OCI-LY3 (cell line): ENCODE results near the gene TNS3.

Source experiments
- H2AFZ ChIP-seq: fragments of 200-600, 300-600 bp; shearing (Covaris generic); 2 replicates; pipeline ENCODE4 v1.6.0; 2014; ENCODE audit warnings: antibody characterized with exemption, low read depth, low read length
- H3K27ac ChIP-seq: fragments of 200-600, 300-600 bp; sonication (generic); 2 replicates; pipeline ENCODE4 v1.5.1; 2014; ENCODE audit warnings: mild to moderate bottlenecking, low read length, moderate library complexity, mixed read lengths
- H3K27me3 ChIP-seq: fragments of 200-600, 300-600 bp; sonication (generic); 2 replicates; pipeline ENCODE4 v1.6.1; 2014; ENCODE audit warnings: low read depth, low read length, mixed read lengths
- H3K36me3 ChIP-seq: fragments of 200-600, 300-600 bp; sonication (generic); replicated peaks from 2 replicates; pipeline ENCODE3; 2014; ENCODE audit warnings: low read depth, low read length, mixed read lengths
- H3K4me1 ChIP-seq: fragments of 300-600, 200-600 bp; sonication (generic); 2 replicates; pipeline ENCODE4 v1.6.1; 2014; ENCODE audit warnings: low read length, mixed read lengths
- H3K4me2 ChIP-seq: fragments of 200-600, 300-600 bp; sonication (generic); 2 replicates; pipeline ENCODE4 v1.6.1; 2014; ENCODE audit warnings: low read length, mixed read lengths
- H3K4me3 ChIP-seq: fragments of 300-600, 200-600 bp; sonication (generic); 2 replicates; pipeline ENCODE4 v1.5.1; 2014; ENCODE audit warnings: antibody characterized with exemption, mild to moderate bottlenecking, low read length, moderate library complexity
- H3K79me2 ChIP-seq: fragments of 300-600, 200-600 bp; shearing (Covaris generic); 2 replicates; pipeline ENCODE4 v1.6.1; 2014; ENCODE audit warnings: mild to moderate bottlenecking, low read length, mixed read lengths
- H3K9ac ChIP-seq: fragments of 300-600, 200-600 bp; shearing (Covaris generic); 2 replicates; pipeline ENCODE4 v1.6.0; 2014; ENCODE audit warnings: mild to moderate bottlenecking, low read length, moderate library complexity
- H3K9me3 ChIP-seq: fragments of 200-600, 300-600 bp; shearing (Covaris generic); 2 replicates; pipeline ENCODE4 v1.6.1; 2014; ENCODE audit warnings: low read length, mixed read lengths; ENCODE audit not compliant: insufficient read depth
- H4K20me1 ChIP-seq: fragments of 200-600, 300-600 bp; sonication (generic); 2 replicates; pipeline ENCODE4 v1.6.1; 2016; ENCODE audit warnings: low read length, mixed read lengths; ENCODE audit not compliant: insufficient read depth
- EZH2phosphoT487 ChIP-seq: fragments of 200-600 bp; shearing (Covaris generic); IDR thresholded peaks from 2 replicates; pipeline ENCODE4 v1.6.1; 2018; ENCODE audit warnings: antibody characterized with exemption, mixed run types, low read depth
- TF ChIP-seq, protein P1 (sequence below): fragments of 200-600, 300-600 bp; sonication (generic); IDR thresholded peaks from 2 replicates; pipeline ENCODE4 v1.5.1; 2014; ENCODE audit warnings: antibody characterized with exemption, low read length, low read depth

The TNS3 gene

GRCh38 chr7:47387506-47387905 is 194.4 kb downstream of the TNS3 start:
- H3K27me3 ChIP-seq, result no peaks in the 10 kb centered on the region
- peaks cover 6% of the 10 kb centered on the region for H3K4me1 ChIP-seq
- peaks cover 2% of the 10 kb centered on the region; the same call in 1 of the 2 replicates for H4K20me1 ChIP-seq

DNA sequence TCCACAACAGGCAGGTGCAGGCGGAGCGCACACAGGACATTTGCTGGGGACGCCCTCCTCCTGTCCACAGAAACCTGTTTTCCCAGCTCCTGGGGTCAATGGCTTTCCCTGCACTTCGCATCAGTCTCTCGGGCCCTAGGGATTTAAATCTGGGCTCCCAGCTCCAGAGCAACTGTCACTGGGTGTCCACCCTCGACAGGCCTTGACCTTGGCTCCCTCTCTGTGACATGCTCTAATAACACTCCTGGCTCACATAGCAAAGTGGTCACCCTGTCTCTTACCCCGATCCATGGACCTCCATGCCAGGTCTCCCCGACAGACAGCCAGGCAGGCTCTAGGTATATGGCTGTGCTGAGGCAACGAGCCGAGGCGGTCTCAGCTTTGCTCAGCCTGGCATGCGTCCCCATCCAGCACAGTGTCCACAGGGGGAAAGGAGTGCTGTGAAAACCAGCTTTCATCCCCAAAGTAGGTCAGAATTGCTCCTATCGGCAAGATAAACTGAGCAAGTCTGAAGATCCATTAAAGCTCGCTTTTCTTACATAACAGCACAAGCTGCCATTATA is 195.6 kb downstream of the TNS3 start:
- H3K4me3 ChIP-seq, result no peak overlapping the region
- H3K27me3 ChIP-seq, result no peaks in the 10 kb centered on the region
- H4K20me1 ChIP-seq, result peaks cover 2% of the 10 kb centered on the region; the same call in 1 of the 2 replicates
- no peaks in the 10 kb centered on the region for H3K9me3 ChIP-seq
- H3K79me2 ChIP-seq, result no peaks in the 10 kb centered on the region
- no peak overlapping the region for H3K27ac ChIP-seq
- peaks cover 6% of the 10 kb centered on the region for H3K4me1 ChIP-seq
- H3K4me2 ChIP-seq, result no peak overlapping the region
- no peak for TF ChIP-seq EZH2phosphoT487
- TF ChIP-seq, protein P1, sequence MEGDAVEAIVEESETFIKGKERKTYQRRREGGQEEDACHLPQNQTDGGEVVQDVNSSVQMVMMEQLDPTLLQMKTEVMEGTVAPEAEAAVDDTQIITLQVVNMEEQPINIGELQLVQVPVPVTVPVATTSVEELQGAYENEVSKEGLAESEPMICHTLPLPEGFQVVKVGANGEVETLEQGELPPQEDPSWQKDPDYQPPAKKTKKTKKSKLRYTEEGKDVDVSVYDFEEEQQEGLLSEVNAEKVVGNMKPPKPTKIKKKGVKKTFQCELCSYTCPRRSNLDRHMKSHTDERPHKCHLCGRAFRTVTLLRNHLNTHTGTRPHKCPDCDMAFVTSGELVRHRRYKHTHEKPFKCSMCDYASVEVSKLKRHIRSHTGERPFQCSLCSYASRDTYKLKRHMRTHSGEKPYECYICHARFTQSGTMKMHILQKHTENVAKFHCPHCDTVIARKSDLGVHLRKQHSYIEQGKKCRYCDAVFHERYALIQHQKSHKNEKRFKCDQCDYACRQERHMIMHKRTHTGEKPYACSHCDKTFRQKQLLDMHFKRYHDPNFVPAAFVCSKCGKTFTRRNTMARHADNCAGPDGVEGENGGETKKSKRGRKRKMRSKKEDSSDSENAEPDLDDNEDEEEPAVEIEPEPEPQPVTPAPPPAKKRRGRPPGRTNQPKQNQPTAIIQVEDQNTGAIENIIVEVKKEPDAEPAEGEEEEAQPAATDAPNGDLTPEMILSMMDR, result no peak
- H3K36me3 ChIP-seq, result no peaks in the 10 kb centered on the region
- H3K9ac ChIP-seq, result no peak overlapping the region
- no peak overlapping the region for H2AFZ ChIP-seq

More at GRCh38 chr7:47387506-47387905, 194.4 kb downstream of the TNS3 start:
- Histone ChIP-seq H3K9ac (no peak overlapping the region), H3K79me2 (no peaks in the 10 kb centered on the region), H3K27ac (no peak overlapping the region), H3K4me3 (no peak overlapping the region), H3K4me2 (no peak overlapping the region), H3K36me3 (no peaks in the 10 kb centered on the region), H3K9me3 (no peaks in the 10 kb centered on the region), H2AFZ (no peak overlapping the region)
- TF ChIP-seq EZH2phosphoT487, result no peak
- TF ChIP-seq, protein P1, result no peak

DNA sequence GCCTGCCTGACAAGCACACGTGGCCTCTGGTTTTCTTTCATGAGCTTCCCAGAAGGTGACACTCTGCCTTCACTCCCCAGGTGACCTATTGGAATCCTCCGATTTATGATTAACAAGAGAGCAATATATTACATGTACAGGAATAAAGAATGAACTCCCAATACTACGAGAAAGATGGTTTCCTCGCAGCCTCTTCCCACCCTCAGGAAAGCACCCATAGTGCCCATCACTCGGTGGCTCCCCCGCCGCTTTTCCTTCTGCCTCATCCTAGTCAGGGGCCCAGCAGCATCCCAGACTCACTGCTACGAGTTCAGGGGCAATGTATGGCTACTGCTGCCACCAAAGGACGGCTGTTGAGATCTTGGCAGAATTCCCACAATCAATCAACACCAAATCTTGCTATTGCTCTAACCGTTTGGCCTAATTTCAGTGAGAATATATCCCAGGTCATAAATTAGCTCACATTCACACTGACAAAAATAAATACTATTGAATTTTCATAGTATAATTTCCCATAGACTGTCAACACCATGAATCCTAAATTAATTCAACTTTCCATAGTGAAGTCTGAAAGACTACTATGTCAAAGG is 196.3 kb downstream of the TNS3 start:
- H3K79me2 ChIP-seq, result no peaks in the 10 kb centered on the region
- no peak overlapping the region for H3K9ac ChIP-seq
- peaks cover 2% of the 10 kb centered on the region; the same call in 1 of the 2 replicates for H4K20me1 ChIP-seq
- TF ChIP-seq, protein P1, result no peak
- no peak for TF ChIP-seq EZH2phosphoT487
- H3K9me3 ChIP-seq, result no peaks in the 10 kb centered on the region
- H3K27ac ChIP-seq, result no peak overlapping the region
- no peak overlapping the region for H3K4me3 ChIP-seq
- no peak overlapping the region for H2AFZ ChIP-seq
- H3K36me3 ChIP-seq, result no peaks in the 10 kb centered on the region
- H3K27me3 ChIP-seq, result no peaks in the 10 kb centered on the region
- H3K4me2 ChIP-seq, result no peak overlapping the region
- H3K4me1 ChIP-seq, result peaks cover under 1% of the 10 kb centered on the region; the same call in 1 of the 2 replicates

GRCh38 chr7:47384755-47385535 is 197.0 kb downstream of the TNS3 start:
- no peaks in the 10 kb centered on the region for H3K9me3 ChIP-seq
- H3K4me3 ChIP-seq, result no peak overlapping the region
- H3K79me2 ChIP-seq, result no peaks in the 10 kb centered on the region
- TF ChIP-seq EZH2phosphoT487, result no peak
- TF ChIP-seq, protein P1, result no peak
- H3K36me3 ChIP-seq, result no peaks in the 10 kb centered on the region
- no peak overlapping the region for H3K9ac ChIP-seq
- H3K27ac ChIP-seq, result no peak overlapping the region
- H2AFZ ChIP-seq, result no peak overlapping the region
- H3K4me1 ChIP-seq, result no peaks in the 10 kb centered on the region
- no peak overlapping the region for H3K4me2 ChIP-seq
- peaks cover under 1% of the 10 kb centered on the region; the same call in 1 of the 2 replicates for H4K20me1 ChIP-seq
- H3K27me3 ChIP-seq, result no peaks in the 10 kb centered on the region
